Immature natural killer cell (primary cell): ENCODE measurements around the gene SPRY4. TPM values are rescaled to one million over a fixed set of nuclear protein-coding genes. Genes with fewer than 3 reads are reported as not detected.
"Not testable (repeated sequence)": the region's sequence is repeated elsewhere in the genome, so short reads cannot be mapped to it uniquely, and the experiment has no call there.

Experiments used
- DNase-seq, 3 donors: peaks; one replicate each; pipeline ENCODE4 v3.0.0; 2022; ENCODE audit warnings: mixed read lengths in 1 of 3
- H3K27ac Mint-ChIP-seq, 6 donors: one replicate each; pipeline ENCODE4 v1.8.0; 2020; ENCODE audit warnings: mixed read lengths in 6 of 6, mild to moderate bottlenecking in 5 of 6, inconsistent platforms in 4 of 6, moderate library complexity in 3 of 6
- H3K27me3 Mint-ChIP-seq, 3 donors: one replicate each; pipeline ENCODE4 v1.8.0; 2020 to 2021; ENCODE audit warnings: low read depth in 3 of 3, mild to moderate bottlenecking in 3 of 3, mixed read lengths in 3 of 3, moderate library complexity in 3 of 3, inconsistent platforms in 1 of 3
- H3K36me3 Mint-ChIP-seq, 3 donors: one replicate each; pipeline ENCODE4 v1.8.0; 2020; ENCODE audit warnings: mixed read lengths in 3 of 3, inconsistent platforms in 2 of 3, mild to moderate bottlenecking in 2 of 3
- H3K4me1 Mint-ChIP-seq, 2 donors: one replicate each; pipeline ENCODE4 v1.8.0; 2020; ENCODE audit warnings: inconsistent platforms in 2 of 2, mild to moderate bottlenecking in 2 of 2, mixed read lengths in 2 of 2, moderate library complexity in 1 of 2
- H3K4me3 Mint-ChIP-seq, 5 donors: one replicate each; pipeline ENCODE4 v1.8.0; 2020; ENCODE audit warnings: mild to moderate bottlenecking in 5 of 5, mixed read lengths in 5 of 5, inconsistent platforms in 3 of 5, moderate library complexity in 3 of 5
- H3K9me3 Mint-ChIP-seq, 6 donors: one replicate each; pipeline ENCODE4 v1.8.0; 2020; ENCODE audit warnings: mild to moderate bottlenecking in 6 of 6, mixed read lengths in 6 of 6, inconsistent platforms in 4 of 6, moderate library complexity in 3 of 6
- polyA plus RNA-seq, 3 donors: library from polyadenylated mRNA; unstranded; fragments of 300-500 nt; fragmentation: Illumina TruSeq; gene quantifications; one replicate each; pipeline ENCODE4 v1.2.3, GENCODE V29; 2021

The SPRY4 gene
- polyA plus RNA-seq, 3 donors from 2014 or later, result not detected

GRCh38 chr5:142356349-142356715 is 31.5 kb upstream of the SPRY4 start:
- H3K4me1 Mint-ChIP-seq, result peaks cover 28 to 31% of the 10 kb centered on the region in 2 donors
- H3K27ac Mint-ChIP-seq, result peak overlapping the region; percentile 88 to 96 (median 93)
- H3K27me3 Mint-ChIP-seq, result peaks cover 8 to 21% (median 20%) of the 10 kb centered on the region in 3 donors
- DNase-seq, result peak in 1 of 3 donors; percentile 4
- H3K4me3 Mint-ChIP-seq, result peak overlapping the region; percentile 86 to 91 (median 88)
- H3K36me3 Mint-ChIP-seq, result no peaks in the 10 kb centered on the region
- no peaks in the 10 kb centered on the region for H3K9me3 Mint-ChIP-seq

- no peak for DNase-seq
- Mint-ChIP-seq H3K27ac (no peak overlapping the region), H3K9me3 (no peaks in the 10 kb centered on the region), H3K27me3 (peaks cover 10 to 21% (median 20%) of the 10 kb centered on the region in 3 donors), H3K36me3 (no peaks in the 10 kb centered on the region), H3K4me1 (peaks cover 21 to 26% of the 10 kb centered on the region in 2 donors), H3K4me3 (no peak overlapping the region)
Observed at GRCh38 chr5:142353071-142353472, 28.3 kb upstream of the SPRY4 start.

- Mint-ChIP-seq H3K4me1 (peaks cover 7 to 8% of the 10 kb centered on the region in 2 donors), H3K36me3 (no peaks in the 10 kb centered on the region), H3K27me3 (peaks cover 4 to 10% (median 7%) of the 10 kb centered on the region in 3 donors), H3K27ac (no peak overlapping the region), H3K4me3 (no peak overlapping the region), H3K9me3 (peaks cover 4 to 8% (median 6%) of the 10 kb centered on the region in 6 donors)
- DNase-seq, result no peak
Observed at GRCh38 chr5:142350021-142350420, 25.2 kb upstream of the SPRY4 start.

- no peak for DNase-seq
- no peaks in the 10 kb centered on the region for H3K4me1 Mint-ChIP-seq
- H3K4me3 Mint-ChIP-seq, result no peak overlapping the region
- H3K27ac Mint-ChIP-seq, result no peak overlapping the region
- peaks cover 0 to 6% (median 5%) of the 10 kb centered on the region in 3 donors for H3K36me3 Mint-ChIP-seq
- peaks cover 10 to 21% (median 16%) of the 10 kb centered on the region in 6 donors for H3K9me3 Mint-ChIP-seq
- H3K27me3 Mint-ChIP-seq, result peaks cover 2 to 9% (median 5%) of the 10 kb centered on the region in 3 donors
Observed at GRCh38 chr5:142346706-142347105, 21.9 kb upstream of the SPRY4 start.

- H3K9me3 Mint-ChIP-seq, result peaks cover 11 to 21% (median 16%) of the 10 kb centered on the region in 6 donors
- H3K27ac Mint-ChIP-seq, H3K27me3 Mint-ChIP-seq, DNase-seq, H3K4me3 Mint-ChIP-seq, H3K36me3 Mint-ChIP-seq, H3K4me1 Mint-ChIP-seq: not testable (repeated sequence)
Observed at GRCh38 chr5:142344915-142345314, 20.1 kb upstream of the SPRY4 start.

- DNase-seq, result no peak
- Mint-ChIP-seq H3K4me3 (no peak overlapping the region), H3K4me1 (no peaks in the 10 kb centered on the region), H3K36me3 (peaks cover 0 to 9% (median 5%) of the 10 kb centered on the region in 3 donors), H3K27me3 (peaks cover 2 to 5% (median 4%) of the 10 kb centered on the region in 3 donors), H3K9me3 (peaks cover 11 to 21% (median 16%) of the 10 kb centered on the region in 6 donors), H3K27ac (no peak overlapping the region)
Observed at GRCh38 chr5:142343531-142343930, 18.7 kb upstream of the SPRY4 start.

GRCh38 chr5:142342128-142342981 is 17.5 kb upstream of the SPRY4 start:
- Mint-ChIP-seq H3K4me3 (no peak overlapping the region), H3K27ac (no peak overlapping the region), H3K4me1 (no peaks in the 10 kb centered on the region), H3K36me3 (peaks cover 0 to 9% (median 5%) of the 10 kb centered on the region in 3 donors), H3K27me3 (peaks cover 1 to 8% (median 3%) of the 10 kb centered on the region in 3 donors), H3K9me3 (peaks cover 11 to 21% (median 16%) of the 10 kb centered on the region in 6 donors)
- DNase-seq, result no peak

GRCh38 chr5:142339781-142340180 is 15.0 kb upstream of the SPRY4 start:
- Mint-ChIP-seq H3K27ac (no peak overlapping the region), H3K9me3 (peaks cover 5 to 10% (median 7%) of the 10 kb centered on the region in 6 donors), H3K27me3 (peaks cover 1 to 3% (median 3%) of the 10 kb centered on the region in 3 donors), H3K4me3 (no peak overlapping the region), H3K4me1 (no peaks in the 10 kb centered on the region), H3K36me3 (peaks cover 0 to 9% (median 5%) of the 10 kb centered on the region in 3 donors)
- DNase-seq, result no peak

- DNase-seq, result no peak
- Mint-ChIP-seq H3K9me3 (no peaks in the 10 kb centered on the region), H3K27me3 (peaks cover 0 to 5% (median 2%) of the 10 kb centered on the region in 3 donors), H3K4me3 (no peak overlapping the region), H3K36me3 (no peaks in the 10 kb centered on the region), H3K4me1 (no peaks in the 10 kb centered on the region), H3K27ac (no peak overlapping the region)
Observed at GRCh38 chr5:142334538-142334937, 9.7 kb upstream of the SPRY4 start.

- H3K27me3 Mint-ChIP-seq, H3K4me3 Mint-ChIP-seq, H3K4me1 Mint-ChIP-seq, H3K36me3 Mint-ChIP-seq, DNase-seq, H3K9me3 Mint-ChIP-seq, H3K27ac Mint-ChIP-seq: not testable (repeated sequence)
Observed at GRCh38 chr5:142333749-142334148, 8.9 kb upstream of the SPRY4 start.

- no peaks in the 10 kb centered on the region for H3K36me3 Mint-ChIP-seq
- H3K27ac Mint-ChIP-seq, result no peak overlapping the region
- no peaks in the 10 kb centered on the region for H3K9me3 Mint-ChIP-seq
- no peak overlapping the region for H3K4me3 Mint-ChIP-seq
- no peak for DNase-seq
- H3K4me1 Mint-ChIP-seq, result peaks cover 9 to 10% of the 10 kb centered on the region in 2 donors
- H3K27me3 Mint-ChIP-seq, result peaks cover 0 to 14% (median 5%) of the 10 kb centered on the region in 3 donors
Observed at GRCh38 chr5:142330444-142330843, 5.6 kb upstream of the SPRY4 start.

GRCh38 chr5:142330026-142330425 is 5.2 kb upstream of the SPRY4 start:
- Mint-ChIP-seq H3K36me3 (no peaks in the 10 kb centered on the region), H3K4me3 (no peak overlapping the region), H3K9me3 (no peaks in the 10 kb centered on the region), H3K27me3 (peaks cover 0 to 14% (median 7%) of the 10 kb centered on the region in 3 donors), H3K4me1 (peaks cover 11 to 15% of the 10 kb centered on the region in 2 donors), H3K27ac (no peak overlapping the region)
- DNase-seq, result no peak

GRCh38 chr5:142327111-142327842 is 2.5 kb upstream of the SPRY4 start:
- Mint-ChIP-seq H3K36me3 (no peaks in the 10 kb centered on the region), H3K27ac (no peak overlapping the region), H3K4me3 (peak overlapping the region in 1 of 5 donors; percentile 5), H3K9me3 (no peaks in the 10 kb centered on the region), H3K27me3 (peaks cover 8 to 21% (median 20%) of the 10 kb centered on the region in 3 donors), H3K4me1 (peaks cover 23 to 30% of the 10 kb centered on the region in 2 donors)
- DNase-seq, result no peak

- H3K36me3 Mint-ChIP-seq, result no peaks in the 10 kb centered on the region
- H3K4me1 Mint-ChIP-seq, result peaks cover 23 to 30% of the 10 kb centered on the region in 2 donors
- peak overlapping the region; percentile 26 to 93 (median 57) for H3K4me3 Mint-ChIP-seq
- H3K9me3 Mint-ChIP-seq, result no peaks in the 10 kb centered on the region
- no peak for DNase-seq
- no peak overlapping the region for H3K27ac Mint-ChIP-seq
- peaks cover 9 to 22% (median 20%) of the 10 kb centered on the region in 3 donors for H3K27me3 Mint-ChIP-seq
Observed at GRCh38 chr5:142326480-142326938, 1.7 kb upstream of the SPRY4 start.
